HUDEP-2 (cell line): ENCODE data around the gene SLC7A4.
"Not testable (repeated sequence)": the region's sequence is repeated elsewhere in the genome, so short reads cannot be mapped to it uniquely, and the experiment has no call there.

ENCODE experiments used
- DNase-seq, 76 experiments: peaks; one replicate each; lab custom pipeline; 2025; ENCODE audit not compliant: unreplicated experiment in 76 of 76; lab: John Stamatoyannopoulos, UW

Gene SLC7A4

GRCh38 chr22:21022955-21023614, 9.3 kb downstream of the SLC7A4 start:
- no peak for DNase-seq

- DNase-seq = no peak
These were observed 9.9 kb downstream of the SLC7A4 start for GRCh38 chr22:21022507-21022906.

GRCh38 chr22:21020802-21021429, 11.4 kb downstream of the SLC7A4 start:
- DNase-seq = peak in 3 of 76 experiments; percentile 11 to 19 (median 12)

GRCh38 chr22:21018314-21018713, 14.0 kb downstream of the SLC7A4 start:
- no peak for DNase-seq

DNA sequence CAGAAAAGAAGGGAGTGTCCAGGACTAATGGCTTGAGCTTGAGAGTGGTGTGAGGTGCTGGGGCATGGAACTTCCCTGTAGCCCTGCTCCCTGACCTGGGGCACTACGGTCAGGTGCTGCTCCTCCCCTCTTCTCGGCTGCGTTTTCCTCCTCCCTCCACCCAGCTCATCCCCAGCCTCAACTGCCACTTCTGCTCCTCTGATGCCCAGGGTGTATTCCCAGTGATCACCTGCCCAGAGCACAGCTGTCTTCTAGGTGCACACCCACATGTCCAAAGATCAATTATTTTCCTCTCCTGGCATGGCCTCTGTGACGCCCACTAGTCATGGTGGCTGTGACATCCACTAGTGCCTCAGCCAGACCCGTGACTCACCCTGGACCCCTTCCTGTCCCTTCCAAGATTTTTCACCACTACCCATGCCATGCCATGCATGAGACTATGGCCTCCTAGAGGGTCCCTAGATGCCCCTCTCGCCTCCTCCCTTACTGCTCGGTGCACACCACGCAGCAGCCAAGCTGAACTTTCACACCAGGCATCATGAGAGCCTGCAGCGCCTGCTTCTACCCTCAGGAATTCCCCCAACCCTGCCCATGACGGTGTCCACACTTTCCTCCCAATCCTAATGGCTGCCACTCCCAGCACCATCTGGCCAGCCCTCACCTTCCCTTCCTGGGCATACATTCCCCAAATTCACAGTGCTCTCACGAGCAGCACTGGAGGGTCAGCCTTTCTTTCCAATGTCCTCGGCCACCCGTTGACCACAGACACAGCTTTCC, 15.5 kb downstream of the SLC7A4 start:
- DNase-seq = no peak

DNA sequence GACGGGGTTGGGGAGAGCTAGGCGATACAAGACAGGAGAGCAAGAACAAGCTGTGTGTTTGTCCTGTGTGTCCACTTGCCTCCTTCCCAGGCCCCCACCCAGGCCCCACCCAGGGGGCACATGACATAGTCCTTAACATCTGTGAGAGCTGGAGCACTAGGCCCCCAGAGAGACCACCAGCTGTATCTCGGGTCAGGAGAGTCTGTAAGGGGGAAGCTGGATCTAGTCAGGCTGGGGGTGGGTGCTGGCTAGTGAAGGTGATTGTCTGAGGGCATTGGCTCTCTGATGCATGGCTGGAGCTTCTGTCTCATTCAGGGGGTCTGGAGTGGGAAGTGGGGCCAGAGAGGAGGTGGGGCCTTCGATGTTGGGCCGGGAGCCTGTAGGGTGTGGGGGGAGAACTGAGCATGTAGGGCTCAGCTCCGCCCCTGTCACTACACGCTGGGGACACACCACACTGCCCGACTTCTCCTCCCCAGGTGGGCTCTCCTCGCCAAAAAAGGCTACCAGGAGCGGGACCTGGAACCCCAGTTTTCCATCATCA, 16.8 kb downstream of the SLC7A4 start:
- DNase-seq = no peak

- peak in 72 of 76 experiments; percentile 24 to 88 (median 66) for DNase-seq
These were observed 17.5 kb downstream of the SLC7A4 start, which contains the start of gene P2RX6 for GRCh38 chr22:21014726-21015465. Gene P2RX6, plus strand, starts transcription at chr22:21015165. Its CDS starts 10 bp downstream, at chr22:21015175.

DNA sequence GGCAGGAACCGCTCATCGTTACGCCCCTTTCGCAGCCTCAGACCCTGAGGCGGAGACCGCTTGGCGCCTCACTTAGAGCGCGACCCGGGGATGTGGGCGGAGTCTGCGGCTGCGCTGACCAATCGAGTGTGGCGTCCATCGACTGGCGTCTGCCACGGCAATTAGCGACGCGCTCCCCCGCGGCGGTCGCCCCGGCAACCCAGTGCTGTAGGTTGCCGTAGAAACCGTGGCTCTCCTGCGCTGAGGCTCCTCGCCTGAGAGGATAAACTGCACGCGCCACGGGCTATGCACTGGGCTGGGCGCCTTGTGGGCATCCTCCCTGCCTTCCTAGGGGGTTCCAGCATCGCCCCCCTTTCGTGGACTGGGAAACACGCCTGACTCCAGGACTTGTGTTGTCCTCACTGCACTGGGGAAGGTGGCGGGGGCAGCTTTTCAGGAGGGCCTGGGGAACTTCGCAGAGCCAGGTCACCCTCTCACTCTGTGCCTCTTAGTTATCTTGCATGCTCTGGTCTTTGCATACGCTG, 18.1 kb downstream of the SLC7A4 start:
- peak in 72 of 76 experiments; percentile 10 to 92 (median 76) for DNase-seq

DNA sequence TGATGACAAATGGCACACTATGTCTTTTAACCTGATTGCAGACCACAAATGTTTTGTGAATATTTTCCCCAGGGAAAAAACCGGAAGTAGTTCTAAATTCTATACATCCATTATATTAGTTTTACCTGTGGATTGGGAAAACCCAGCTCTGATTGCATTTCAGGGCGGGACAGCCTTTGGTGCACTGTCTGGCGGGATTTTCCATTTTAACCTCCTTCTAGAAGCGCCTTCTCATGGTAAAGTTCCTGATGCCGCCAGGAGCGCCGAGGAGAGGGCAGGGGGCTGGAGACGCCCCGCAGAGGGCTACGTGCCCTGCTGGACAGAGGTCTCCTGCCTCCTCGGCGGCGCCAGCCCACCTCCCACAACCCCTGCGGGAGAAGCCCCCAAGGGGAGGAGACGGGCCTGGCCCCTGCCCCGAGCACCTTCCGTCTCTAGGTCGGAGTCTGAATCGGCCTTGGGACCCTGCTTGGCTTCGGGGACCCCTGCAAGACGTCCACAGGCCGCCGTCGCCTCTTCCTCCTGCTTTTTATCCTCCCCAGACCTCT, 18.6 kb downstream of the SLC7A4 start:
- DNase-seq = no peak

- no peak for DNase-seq
These were observed 19.6 kb downstream of the SLC7A4 start for GRCh38 chr22:21012446-21013407.

- no peak for DNase-seq
These were observed 21.8 kb downstream of the SLC7A4 start for GRCh38 chr22:21010426-21011113.

GRCh38 chr22:21009638-21010425, 22.5 kb downstream of the SLC7A4 start:
- DNase-seq = peak in 44 of 76 experiments; percentile 6 to 64 (median 27)

- DNase-seq = not testable (repeated sequence)
These were observed 23.2 kb downstream of the SLC7A4 start for GRCh38 chr22:21009208-21009607.

DNA sequence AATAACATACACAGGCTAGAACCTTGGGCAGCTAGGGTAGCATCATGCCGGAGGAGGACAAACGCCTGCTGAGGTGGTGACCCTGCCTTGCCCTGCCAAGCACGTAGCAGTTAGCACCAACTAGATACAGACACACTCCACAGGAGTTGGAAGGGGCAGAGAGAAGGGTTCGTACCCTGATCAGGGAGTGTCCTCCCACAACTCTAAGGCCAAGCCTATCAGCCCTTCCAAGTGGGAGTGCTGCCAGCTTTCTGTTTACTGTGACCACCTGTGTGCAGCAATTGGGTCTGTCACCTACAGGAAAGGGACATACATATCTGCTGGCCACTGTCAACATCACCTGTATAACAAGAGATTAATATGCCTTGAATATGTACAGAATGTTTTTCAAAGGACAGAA, 28.6 kb downstream of the SLC7A4 start:
- DNase-seq = peak in 3 of 76 experiments; percentile 7 to 16 (median 11)

GRCh38 chr22:21001601-21002325, 30.6 kb downstream of the SLC7A4 start, which contains the start of gene THAP7:
Gene THAP7, minus strand, starts transcription at chr22:21002118. Its CDS starts 207 bp downstream, at chr22:21001911.
- DNase-seq = peak in 74 of 76 experiments; percentile 56 to 96 (median 90)

DNA sequence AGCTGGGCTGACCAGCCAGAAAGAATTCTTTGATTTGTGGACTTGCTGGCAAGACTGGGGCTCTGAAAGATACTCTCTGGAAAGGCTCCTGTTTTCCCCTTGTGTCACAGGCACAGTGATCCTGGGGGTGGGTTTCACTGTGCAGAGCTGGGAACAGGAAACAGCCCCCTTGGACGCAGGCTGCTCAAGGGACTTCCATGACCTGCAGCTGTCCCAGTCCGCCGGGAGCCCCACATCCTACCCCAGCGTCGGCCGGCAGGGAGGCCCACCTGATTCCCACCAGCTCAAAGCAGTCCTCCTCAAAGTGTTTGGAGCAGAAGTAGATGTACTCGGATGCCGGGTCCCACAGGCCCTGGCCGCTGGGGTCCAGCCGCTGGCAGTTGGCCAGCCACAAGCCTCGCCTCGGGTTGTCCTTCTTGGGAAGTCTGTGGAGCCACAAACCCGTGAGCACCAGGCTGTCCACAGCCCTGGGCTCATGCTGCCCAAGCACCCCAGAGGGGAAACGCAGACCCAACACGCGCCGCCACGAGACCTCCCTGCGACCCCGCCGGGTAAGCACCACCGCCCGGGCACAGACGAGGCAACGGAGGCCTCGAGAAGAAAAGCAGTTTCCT, 31.3 kb downstream of the SLC7A4 start:
- peak in 1 of 76 experiments; percentile 47 for DNase-seq
